HepG2 (cell line): ENCODE measurements around the gene LRRC8E. TPM values are rescaled to one million over a fixed set of nuclear protein-coding genes. Genes with fewer than 3 reads are reported as not detected.
A peak's percentile ranks its signal among the peaks of the same experiment; 100 is the strongest.

Source experiments
- FOXP1 ChIP-seq, 2 experiments: fragments of 450-650 bp in 1 of 2; IDR thresholded peaks; 2 replicates each; pipeline ENCODE4 v1.6.1; 2017 to 2018; ENCODE audit warnings: antibody characterized with exemption in 1 of 2
- GATA4 ChIP-seq: sonication (generic); IDR thresholded peaks from 2 replicates; pipeline ENCODE4 v1.6.1; 2016; ENCODE audit warnings: antibody characterized with exemption, low read depth, borderline replicate concordance
- GTF3A ChIP-seq: sonication (generic); formaldehyde crosslinking; conservative IDR thresholded peaks from 2 replicates; pipeline ENCODE4 v1.4.0; 2020; ENCODE audit warnings: mild to moderate bottlenecking, missing genetic modification reagents
- HMGA1 ChIP-seq: sonication (generic); formaldehyde crosslinking; conservative IDR thresholded peaks from 2 replicates; pipeline ENCODE4 v1.4.0; 2020; ENCODE audit warnings: missing genetic modification reagents
- HNRNPLL ChIP-seq: fragments of 200-400 bp; formaldehyde crosslinking; IDR thresholded peaks from 2 replicates; pipeline ENCODE4 v1.6.1; 2017; ENCODE audit warnings: mild to moderate bottlenecking, low read depth, low read length; ENCODE audit not compliant: poor library complexity, severe bottlenecking
- HOXA3 ChIP-seq: sonication (generic); formaldehyde crosslinking; IDR thresholded peaks from 2 replicates; pipeline ENCODE4 v1.5.0; 2020; ENCODE audit warnings: missing genetic modification reagents
- PHB2 ChIP-seq: fragments of 450-650 bp; IDR thresholded peaks from 2 replicates; pipeline ENCODE4 v1.6.1; 2018; ENCODE audit not compliant: partially characterized antibody
- RBM22 ChIP-seq: fragments of 200-400 bp; formaldehyde crosslinking; optimal IDR thresholded peaks from 2 replicates; pipeline ENCODE3; 2017; ENCODE audit warnings: mild to moderate bottlenecking, low read length, moderate library complexity
- RFX1 ChIP-seq: fragments of 450-650 bp; IDR thresholded peaks from 2 replicates; pipeline ENCODE4 v1.6.1; 2017
- SAFB2 ChIP-seq: sonication (generic); formaldehyde crosslinking; IDR thresholded peaks from 2 replicates; pipeline ENCODE4 v1.5.1; 2020; ENCODE audit warnings: missing genetic modification reagents, low read depth, mild to moderate bottlenecking, borderline replicate concordance
- SMYD3 ChIP-seq: sonication (generic); formaldehyde crosslinking; IDR thresholded peaks from 2 replicates; pipeline ENCODE4 v1.8.1; 2023; ENCODE audit warnings: mild to moderate bottlenecking, missing genetic modification reagents
- SP140L ChIP-seq: sonication (generic); formaldehyde crosslinking; IDR thresholded peaks from 2 replicates; pipeline ENCODE4 v1.4.0; 2020; ENCODE audit warnings: missing genetic modification reagents, borderline replicate concordance
- ZBTB42 ChIP-seq: sonication (generic); formaldehyde crosslinking; IDR thresholded peaks from 2 replicates; pipeline ENCODE4 v1.5.0; 2020; ENCODE audit warnings: mild to moderate bottlenecking, missing genetic modification reagents
- ZNF282 ChIP-seq: fragments of 450-650 bp; IDR thresholded peaks from 2 replicates; pipeline ENCODE4 v1.6.1; 2018; ENCODE audit not compliant: partially characterized antibody
- ZNF382 ChIP-seq: sonication (generic); formaldehyde crosslinking; IDR thresholded peaks from 2 replicates; pipeline ENCODE4 v1.5.0; 2020; ENCODE audit warnings: missing genetic modification reagents, mild to moderate bottlenecking, borderline replicate concordance
- ZNF550 ChIP-seq: sonication (generic); formaldehyde crosslinking; IDR thresholded peaks from 2 replicates; pipeline ENCODE4 v1.4.0; 2020; ENCODE audit warnings: mild to moderate bottlenecking, missing genetic modification reagents, borderline replicate concordance
- ZNF557 ChIP-seq: sonication (generic); formaldehyde crosslinking; IDR thresholded peaks from 2 replicates; pipeline ENCODE4 v1.4.0; 2020; ENCODE audit warnings: missing genetic modification reagents
- polyA plus RNA-seq, 8 experiments: library from polyadenylated mRNA; depleted of rRNA in 3 of 8; stranded (reverse) in 7 of 8; unstranded in 1 of 8; fragments of >200 nt; fragmentation: Illumina TruSeq in 4 of 8; extraction: Trizol in 4 of 8; gene quantifications; 2 replicates each; pipeline versions ENCODE4 v1.2.1 to v1.2.3, GENCODE V29; 2011 to 2016; ENCODE audit warnings: low read depth in 4 of 8, missing spikeins in 1 of 8, mixed read lengths in 1 of 8; ENCODE audit not compliant: insufficient read depth in 1 of 8
- total RNA-seq, 5 experiments: library from RNA; depleted of rRNA; stranded (reverse); fragments of >200 nt; fragmentation: Illumina TruSeq; extraction: Trizol; gene quantifications; 2 replicates each; pipeline ENCODE4 v1.2.3, GENCODE V29; 2016; ENCODE audit warnings: low read depth in 1 of 5
- TF ChIP-seq, protein P1 (sequence below), 2 experiments: fragments of 450-650 bp in 1 of 2; sonication (generic) in 1 of 2; formaldehyde crosslinking in 1 of 2; IDR thresholded peaks; 2 replicates each; pipeline versions ENCODE4 v1.6.1 to v1.8.0; 2016 to 2022; ENCODE audit warnings: antibody characterized with exemption in 1 of 2, mild to moderate bottlenecking in 1 of 2, missing genetic modification reagents in 1 of 2
- TF ChIP-seq, protein P2 (sequence below): IDR thresholded peaks from 2 replicates; pipeline ENCODE4 v1.6.1; 2016; ENCODE audit warnings: low read depth

The LRRC8E gene
- total and polyA plus RNA-seq, 2 of the 13 experiments (the other 11 are each of a cell fraction or from before 2014, with no cell fraction given), result 8.0 to 10.3 TPM

DNA sequence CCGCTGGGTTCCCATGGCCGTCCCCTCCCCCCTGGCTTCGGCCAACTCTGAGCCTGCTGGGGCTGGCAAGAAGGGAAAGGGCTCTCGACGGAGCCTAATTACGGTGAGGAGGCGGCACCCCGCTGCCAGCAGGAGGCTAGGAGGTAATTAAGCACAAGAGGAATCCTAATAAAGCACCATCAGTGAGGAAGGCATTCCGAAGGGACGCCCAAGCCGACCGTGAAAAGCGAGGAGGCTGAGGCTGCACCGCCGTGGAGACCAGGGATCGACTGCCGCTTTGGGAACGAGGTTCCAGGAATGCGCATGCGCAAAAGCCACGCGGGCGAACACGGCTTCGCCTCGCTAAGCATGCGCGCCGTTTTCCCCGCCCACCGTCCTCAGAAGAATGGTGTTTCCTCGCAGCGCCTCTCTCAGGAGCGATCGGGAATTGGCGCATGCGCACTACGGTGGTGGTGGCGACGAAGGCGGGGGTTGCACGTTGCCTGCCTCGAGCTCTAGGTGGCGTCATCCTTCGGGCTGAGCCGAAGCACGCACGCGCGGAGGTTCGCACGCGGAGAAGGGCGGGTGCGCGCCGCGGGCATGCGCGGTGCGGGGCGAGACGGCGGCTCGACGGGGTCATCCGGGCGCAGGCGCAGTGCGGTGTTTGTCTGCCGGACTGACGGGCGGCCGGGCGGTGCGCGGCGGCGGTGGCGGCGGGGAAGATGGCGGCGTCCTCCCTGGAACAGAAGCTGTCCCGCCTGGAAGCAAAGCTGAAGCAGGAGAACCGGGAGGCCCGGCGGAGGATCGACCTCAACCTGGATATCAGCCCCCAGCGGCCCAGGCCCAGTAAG, 15.1 kb downstream of the LRRC8E start, which contains the start of gene MAP2K7 (continued):
- TF ChIP-seq, protein P1, sequence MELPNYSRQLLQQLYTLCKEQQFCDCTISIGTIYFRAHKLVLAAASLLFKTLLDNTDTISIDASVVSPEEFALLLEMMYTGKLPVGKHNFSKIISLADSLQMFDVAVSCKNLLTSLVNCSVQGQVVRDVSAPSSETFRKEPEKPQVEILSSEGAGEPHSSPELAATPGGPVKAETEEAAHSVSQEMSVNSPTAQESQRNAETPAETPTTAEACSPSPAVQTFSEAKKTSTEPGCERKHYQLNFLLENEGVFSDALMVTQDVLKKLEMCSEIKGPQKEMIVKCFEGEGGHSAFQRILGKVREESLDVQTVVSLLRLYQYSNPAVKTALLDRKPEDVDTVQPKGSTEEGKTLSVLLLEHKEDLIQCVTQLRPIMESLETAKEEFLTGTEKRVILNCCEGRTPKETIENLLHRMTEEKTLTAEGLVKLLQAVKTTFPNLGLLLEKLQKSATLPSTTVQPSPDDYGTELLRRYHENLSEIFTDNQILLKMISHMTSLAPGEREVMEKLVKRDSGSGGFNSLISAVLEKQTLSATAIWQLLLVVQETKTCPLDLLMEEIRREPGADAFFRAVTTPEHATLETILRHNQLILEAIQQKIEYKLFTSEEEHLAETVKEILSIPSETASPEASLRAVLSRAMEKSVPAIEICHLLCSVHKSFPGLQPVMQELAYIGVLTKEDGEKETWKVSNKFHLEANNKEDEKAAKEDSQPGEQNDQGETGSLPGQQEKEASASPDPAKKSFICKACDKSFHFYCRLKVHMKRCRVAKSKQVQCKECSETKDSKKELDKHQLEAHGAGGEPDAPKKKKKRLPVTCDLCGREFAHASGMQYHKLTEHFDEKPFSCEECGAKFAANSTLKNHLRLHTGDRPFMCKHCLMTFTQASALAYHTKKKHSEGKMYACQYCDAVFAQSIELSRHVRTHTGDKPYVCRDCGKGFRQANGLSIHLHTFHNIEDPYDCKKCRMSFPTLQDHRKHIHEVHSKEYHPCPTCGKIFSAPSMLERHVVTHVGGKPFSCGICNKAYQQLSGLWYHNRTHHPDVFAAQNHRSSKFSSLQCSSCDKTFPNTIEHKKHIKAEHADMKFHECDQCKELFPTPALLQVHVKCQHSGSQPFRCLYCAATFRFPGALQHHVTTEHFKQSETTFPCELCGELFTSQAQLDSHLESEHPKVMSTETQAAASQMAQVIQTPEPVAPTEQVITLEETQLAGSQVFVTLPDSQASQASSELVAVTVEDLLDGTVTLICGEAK (IDR thresholded peaks at IDR 0.05), result no peak
- TF ChIP-seq, protein P1 (CRISPR knock-in tag; IDR thresholded peaks at IDR 0.05), result peak; percentile 79
- TF ChIP-seq PHB2 (no peak), ZNF282 (no peak), ZNF550 (CRISPR knock-in tag) (no peak), ZNF382 (CRISPR knock-in tag) (no peak), SMYD3 (CRISPR knock-in tag) (no peak; the same call in 1 of the 2 replicates), ZNF557 (CRISPR knock-in tag) (0 out of 2 replicates have a peak, but pooled peaks have one; percentile 42), GATA4 (no peak; the same call in 1 of the 2 replicates), HOXA3 (CRISPR knock-in tag) (peak; percentile 91), HMGA1 (no peak), RFX1 (no peak), FOXP1 (IDR thresholded peaks at IDR 0.05) (no peak), FOXP1 (CRISPR knock-in tag; IDR thresholded peaks at IDR 0.05) (no peak), GTF3A (CRISPR knock-in tag) (no peak), ZBTB42 (CRISPR knock-in tag) (0 out of 2 replicates have a peak, but pooled peaks have one; percentile 73), RBM22 (no peak), SAFB2 (CRISPR knock-in tag) (peak; percentile 86), HNRNPLL (peak; percentile 45), SP140L (CRISPR knock-in tag) (no peak)
- TF ChIP-seq, protein P2, sequence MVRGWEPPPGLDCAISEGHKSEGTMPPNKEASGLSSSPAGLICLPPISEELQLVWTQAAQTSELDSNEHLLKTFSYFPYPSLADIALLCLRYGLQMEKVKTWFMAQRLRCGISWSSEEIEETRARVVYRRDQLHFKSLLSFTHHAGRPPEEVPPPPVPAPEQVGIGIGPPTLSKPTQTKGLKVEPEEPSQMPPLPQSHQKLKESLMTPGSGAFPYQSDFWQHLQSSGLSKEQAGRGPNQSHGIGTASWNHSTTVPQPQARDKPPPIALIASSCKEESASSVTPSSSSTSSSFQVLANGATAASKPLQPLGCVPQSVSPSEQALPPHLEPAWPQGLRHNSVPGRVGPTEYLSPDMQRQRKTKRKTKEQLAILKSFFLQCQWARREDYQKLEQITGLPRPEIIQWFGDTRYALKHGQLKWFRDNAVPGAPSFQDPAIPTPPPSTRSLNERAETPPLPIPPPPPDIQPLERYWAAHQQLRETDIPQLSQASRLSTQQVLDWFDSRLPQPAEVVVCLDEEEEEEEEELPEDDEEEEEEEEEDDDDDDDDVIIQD (CRISPR knock-in tag), result peak; percentile 82
